ENCODE data around the gene FIGLA. TPM values are rescaled to one million over a fixed set of nuclear protein-coding genes. Genes with fewer than 3 reads are reported as not detected.

Gene FIGLA
- total RNA-seq, 1 donor from 2014 or later, result not detected

DNA sequence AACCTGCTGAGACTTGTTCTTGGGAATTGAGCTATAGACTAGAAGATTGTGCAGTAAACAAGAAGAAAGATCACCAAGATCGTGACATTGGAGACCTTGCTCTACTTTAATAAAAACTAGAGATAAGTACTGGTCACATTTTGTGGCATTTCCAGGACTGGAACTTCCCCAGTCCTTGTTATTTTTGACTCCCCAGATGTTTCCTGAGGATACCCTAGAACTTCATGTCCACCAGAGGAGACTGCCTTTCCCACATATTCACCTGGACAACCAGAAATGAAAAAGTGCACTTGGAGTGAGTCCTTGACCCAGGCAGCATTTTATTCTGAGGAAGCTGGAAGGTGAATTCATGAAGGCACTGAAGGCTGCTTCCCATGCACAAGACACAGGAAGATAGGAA, 39.5 kb upstream of the FIGLA start:
- intact Hi-C loops (cut with micrococcal nuclease), result no loop called here
- CTCF ChIA-PET, result no interaction called here
- no peaks in the 10 kb centered on the region for H3K36me3 Mint-ChIP-seq (ENCODE audit: low read depth)
- H3K9me3 Mint-ChIP-seq, result no peaks in the 10 kb centered on the region
- H3K4me3 Mint-ChIP-seq, result no peak overlapping the region
- H3K27ac Mint-ChIP-seq, result no peak overlapping the region
- no peak for TF ChIP-seq CTCF (IDR thresholded peaks at IDR 0.05)
- DNase-seq (no peak), ATAC-seq (ENCODE audit: low read depth) (no peak)
- H3K4me1 Mint-ChIP-seq, result no peaks in the 10 kb centered on the region
- POLR2A ChIA-PET, result no interaction called here
- H3K27me3 Mint-ChIP-seq, result peaks cover 16% of the 10 kb centered on the region

GRCh38 chr2:70828914-70829824, 38.7 kb upstream of the FIGLA start:
- Mint-ChIP-seq H3K4me3 (no peak overlapping the region), H3K9me3 (no peaks in the 10 kb centered on the region), H3K27me3 (peaks cover 16% of the 10 kb centered on the region), H3K36me3 (ENCODE audit: low read depth) (no peaks in the 10 kb centered on the region), H3K4me1 (no peaks in the 10 kb centered on the region), H3K27ac (no peak overlapping the region)
- no peak for TF ChIP-seq CTCF (IDR thresholded peaks at IDR 0.05)
- POLR2A ChIA-PET, result no interaction called here
- CTCF ChIA-PET, result no interaction called here
- intact Hi-C loops (cut with micrococcal nuclease), result no loop called here
- DNase-seq (no peak), ATAC-seq (ENCODE audit: low read depth) (no peak)

DNA sequence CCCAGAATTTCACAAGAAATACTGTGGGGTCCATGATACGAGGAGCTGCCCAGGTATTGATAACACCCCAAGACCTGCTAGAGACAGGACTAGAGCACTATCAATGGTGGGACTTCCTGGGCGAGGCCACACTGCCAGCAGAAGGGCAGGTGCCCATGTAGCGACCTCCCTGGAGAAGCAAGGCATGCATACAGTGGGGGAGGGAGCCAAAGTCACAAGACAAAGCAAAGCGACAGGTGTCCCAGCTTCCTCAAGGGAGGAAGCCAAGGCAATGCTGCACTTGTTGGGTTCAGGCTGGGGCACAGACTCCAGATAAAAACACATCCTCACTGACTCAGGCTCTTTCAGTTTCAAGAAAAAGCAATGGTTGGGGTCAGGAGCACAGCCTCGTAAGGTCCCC, 37.7 kb upstream of the FIGLA start:
- Mint-ChIP-seq H3K9me3 (no peaks in the 10 kb centered on the region), H3K4me1 (no peaks in the 10 kb centered on the region), H3K27ac (no peak overlapping the region), H3K27me3 (peaks cover 16% of the 10 kb centered on the region), H3K36me3 (ENCODE audit: low read depth) (no peaks in the 10 kb centered on the region), H3K4me3 (no peak overlapping the region)
- ATAC-seq (ENCODE audit: low read depth) (no peak), DNase-seq (no peak)
- intact Hi-C loops (cut with micrococcal nuclease), result no loop called here
- CTCF ChIA-PET, result no interaction called here
- POLR2A ChIA-PET, result no interaction called here
- TF ChIP-seq CTCF (IDR thresholded peaks at IDR 0.05), result no peak

- Mint-ChIP-seq H3K36me3 (ENCODE audit: low read depth) (no peaks in the 10 kb centered on the region), H3K27ac (no peak overlapping the region), H3K4me3 (no peak overlapping the region), H3K4me1 (no peaks in the 10 kb centered on the region), H3K9me3 (no peaks in the 10 kb centered on the region), H3K27me3 (peaks cover 16% of the 10 kb centered on the region)
- ATAC-seq (ENCODE audit: low read depth) (no peak), DNase-seq (no peak)
- no peak for TF ChIP-seq CTCF (IDR thresholded peaks at IDR 0.05)
- POLR2A ChIA-PET, result no interaction called here
- CTCF ChIA-PET, result no interaction called here
- intact Hi-C loops (cut with micrococcal nuclease), result no loop called here
Measured at GRCh38 chr2:70827388-70827787, 36.9 kb upstream of the FIGLA start.

DNA sequence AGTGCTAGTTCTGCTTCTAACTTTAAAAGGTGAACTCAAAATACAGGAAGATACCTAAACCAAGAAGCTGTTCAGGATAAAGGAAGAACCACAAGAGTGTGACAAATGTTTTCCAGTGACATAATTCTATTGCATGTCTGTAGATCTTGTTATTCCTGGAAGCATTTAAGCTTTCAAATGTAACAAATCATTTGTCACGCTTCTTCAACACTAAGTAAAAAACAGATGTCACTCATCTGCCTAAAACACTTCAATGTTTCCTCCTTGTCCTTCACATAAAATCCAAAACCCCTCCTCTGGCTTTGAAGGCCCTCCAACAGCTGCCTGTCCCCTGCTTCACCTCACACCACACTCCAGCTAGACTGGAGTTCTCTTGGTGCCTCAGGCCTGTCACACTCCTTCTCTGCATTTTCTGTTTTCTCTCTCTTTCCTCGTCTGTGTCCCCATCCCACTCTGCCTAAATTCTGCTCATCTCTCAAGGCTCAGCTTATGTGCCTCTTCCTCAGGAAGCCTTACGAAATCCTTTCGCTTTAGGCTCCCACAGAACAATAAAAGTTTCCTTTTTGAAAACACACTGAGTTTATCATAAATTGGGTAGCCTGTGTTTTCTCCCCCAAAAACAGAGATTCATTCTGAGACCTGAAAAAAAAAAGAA, 36.4 kb upstream of the FIGLA start:
- intact Hi-C loops (cut with micrococcal nuclease), result no loop called here
- Mint-ChIP-seq H3K4me1 (no peaks in the 10 kb centered on the region), H3K36me3 (ENCODE audit: low read depth) (no peaks in the 10 kb centered on the region), H3K27me3 (peaks cover 15% of the 10 kb centered on the region), H3K4me3 (no peak overlapping the region), H3K27ac (no peak overlapping the region), H3K9me3 (no peaks in the 10 kb centered on the region)
- POLR2A ChIA-PET, result no interaction called here
- CTCF ChIA-PET, result no interaction called here
- no peak for TF ChIP-seq CTCF (IDR thresholded peaks at IDR 0.05)
- DNase-seq (no peak), ATAC-seq (ENCODE audit: low read depth) (no peak)
